ENCODE results near the gene TSFM. TPM values are rescaled to one million over a fixed set of nuclear protein-coding genes. Genes with fewer than 3 reads are reported as not detected.
A peak's percentile ranks its signal among the peaks of the same experiment; 100 is the strongest.

Gene TSFM
- total RNA-seq, 1 donor from 2014 or later, result 24.3 TPM

GRCh38 chr12:57777911-57778310 is 4.7 kb upstream of the TSFM start:
- Histone ChIP-seq H3K36me3 (no peaks in the 10 kb centered on the region), H3K4me3 (no peak overlapping the region), H3K27me3 (no peaks in the 10 kb centered on the region), H3K27ac (no peak overlapping the region), H3K4me1 (peaks cover 19% of the 10 kb centered on the region), H3K9me3 (no peaks in the 10 kb centered on the region)
- no peak for TF ChIP-seq CTCF (IDR thresholded peaks at IDR 0.05)
- peak; percentile 5 for DNase-seq
- intact Hi-C loops (cut with DNase I), result no loop called here
- no peak for ATAC-seq

- DNase-seq (no peak), ATAC-seq (no peak)
- Histone ChIP-seq H3K4me3 (no peak overlapping the region), H3K27me3 (no peaks in the 10 kb centered on the region), H3K4me1 (peaks cover 18% of the 10 kb centered on the region), H3K36me3 (peaks cover 4% of the 10 kb centered on the region), H3K9me3 (no peaks in the 10 kb centered on the region), H3K27ac (no peak overlapping the region)
- intact Hi-C loops (cut with DNase I), result no loop called here
- no peak for TF ChIP-seq CTCF (IDR thresholded peaks at IDR 0.05)
Measured at GRCh38 chr12:57779736-57780135, 2.9 kb upstream of the TSFM start.

- DNase-seq (no peak), ATAC-seq (no peak)
- Histone ChIP-seq H3K27ac (peak overlapping the region; percentile 6), H3K27me3 (no peaks in the 10 kb centered on the region), H3K36me3 (peaks cover 8% of the 10 kb centered on the region), H3K9me3 (no peaks in the 10 kb centered on the region), H3K4me1 (peaks cover 18% of the 10 kb centered on the region), H3K4me3 (no peak overlapping the region)
- TF ChIP-seq CTCF (IDR thresholded peaks at IDR 0.05), result no peak
- intact Hi-C loops (cut with DNase I), result no loop called here
Measured at GRCh38 chr12:57780284-57780897, 2.2 kb upstream of the TSFM start.

- peak overlapping the region; percentile 0 for H3K27ac ChIP-seq
- no peak overlapping the region for H3K4me3 ChIP-seq
- no peaks in the 10 kb centered on the region for H3K9me3 ChIP-seq
- DNase-seq (no peak), ATAC-seq (no peak)
- no peak for TF ChIP-seq CTCF (IDR thresholded peaks at IDR 0.05)
- peaks cover 17% of the 10 kb centered on the region for H3K36me3 ChIP-seq
- H3K4me1 ChIP-seq, result peaks cover 18% of the 10 kb centered on the region
- no peaks in the 10 kb centered on the region for H3K27me3 ChIP-seq
- intact Hi-C loops (cut with DNase I), result no loop called here
Measured at GRCh38 chr12:57781244-57781643, 1.3 kb upstream of the TSFM start.

GRCh38 chr12:57781801-57782200 is 786 bp upstream of the TSFM start:
- peak overlapping the region; percentile 74 for H3K27ac ChIP-seq
- H3K4me1 ChIP-seq, result peaks cover 18% of the 10 kb centered on the region
- no peak overlapping the region for H3K4me3 ChIP-seq
- no peaks in the 10 kb centered on the region for H3K9me3 ChIP-seq
- peaks cover 22% of the 10 kb centered on the region for H3K36me3 ChIP-seq
- no peak for DNase-seq
- ATAC-seq, result no peak
- no peaks in the 10 kb centered on the region for H3K27me3 ChIP-seq
- TF ChIP-seq CTCF (IDR thresholded peaks at IDR 0.05), result no peak
- intact Hi-C loops (cut with DNase I), result no loop called here

- no peaks in the 10 kb centered on the region for H3K9me3 ChIP-seq
- H3K27ac ChIP-seq, result peak overlapping the region; percentile 74
- intact Hi-C loops (cut with DNase I), result no loop called here
- no peak for DNase-seq
- H3K27me3 ChIP-seq, result no peaks in the 10 kb centered on the region
- H3K36me3 ChIP-seq, result peaks cover 27% of the 10 kb centered on the region
- H3K4me1 ChIP-seq, result peaks cover 18% of the 10 kb centered on the region
- TF ChIP-seq CTCF (IDR thresholded peaks at IDR 0.05), result no peak
- no peak for ATAC-seq
- peak overlapping the region; percentile 95 for H3K4me3 ChIP-seq
Measured at GRCh38 chr12:57782243-57782607, 362 bp upstream of the TSFM start.
